ENCODE data around the gene FOSL1. TPM values are rescaled to one million over a fixed set of nuclear protein-coding genes. Genes with fewer than 3 reads are reported as not detected.

FOSL1 gene
- total RNA-seq, 1 experiment from 2014 or later = 33.7 TPM

DNA sequence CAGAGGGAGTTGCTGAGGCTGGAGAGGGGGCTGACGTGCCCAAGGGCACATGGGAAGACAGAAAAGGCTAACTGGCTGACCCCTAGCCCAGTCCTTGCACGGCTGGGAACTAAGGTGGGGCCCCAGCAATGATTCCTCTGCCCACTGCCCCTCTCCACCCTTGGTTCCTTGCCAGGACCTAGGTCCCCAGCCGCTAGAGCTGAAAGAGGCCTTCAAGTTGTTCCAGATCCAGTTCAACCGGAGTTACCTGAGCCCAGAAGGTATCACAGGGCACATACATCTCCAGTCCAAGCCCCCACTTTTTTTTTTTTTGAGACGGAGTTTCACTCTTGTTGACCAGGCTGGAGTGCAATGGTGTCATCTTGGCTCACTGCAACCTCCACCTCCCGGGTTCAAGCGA is 20.2 kb downstream of the FOSL1 start:
- Mint-ChIP-seq H3K27ac (no peak overlapping the region; a peak in 1 of 7 replicates), H3K9me3 (no peaks in the 10 kb centered on the region; a peak in 1 of 5 replicates), H3K4me3 (no peak overlapping the region), H3K36me3 (ENCODE audit: insufficient read depth in 1 of 3, low read depth in 3 of 3) (peaks cover 20 to 34% (median 31%) of the 10 kb centered on the region in 3 experiments; a peak in 6 of 7 replicates), H3K4me1 (peaks cover 2 to 6% of the 10 kb centered on the region in 2 experiments), H3K27me3 (ENCODE audit: low read depth) (peaks cover 17% of the 10 kb centered on the region)
- no peaks in the 10 kb centered on the region for H3K4me1 ChIP-seq (ENCODE audit: insufficient read depth, low read length)
- DNase-seq = no peak
- no peak overlapping the region for H3K9ac ChIP-seq (ENCODE audit: extremely low read depth, insufficient read length, low read length)
- no peak overlapping the region for H3K56ac ChIP-seq (ENCODE audit: insufficient read length, low read depth, low read length)
- H2AK5ac ChIP-seq (ENCODE audit: insufficient read length, low read length) = no peak overlapping the region
- no peaks in the 10 kb centered on the region for H3K9me3 ChIP-seq (ENCODE audit: control insufficient read depth, low read depth, low read length)
- no peak overlapping the region for H3K23ac ChIP-seq (ENCODE audit: insufficient read length, low read depth, low read length)
- H2AFZ ChIP-seq (ENCODE audit: low read length) = no peak overlapping the region
- H4K20me1 ChIP-seq (ENCODE audit: control insufficient read depth, insufficient read depth, insufficient read length) = no peaks in the 10 kb centered on the region
- no peak for TF ChIP-seq CTCF (conservative IDR thresholded peaks at IDR 0.05)
- no peak overlapping the region for H4K8ac ChIP-seq (replicated peaks; ENCODE audit: insufficient read length, low read depth, low read length)
- no peak overlapping the region for H3K14ac ChIP-seq (ENCODE audit: insufficient read depth, low read length)
- no peak overlapping the region for H4K91ac ChIP-seq (ENCODE audit: insufficient read length, low read depth, low read length)
- H2BK12ac ChIP-seq (ENCODE audit: insufficient read length, low read depth, low read length) = no peak overlapping the region
- no peak overlapping the region for H2BK20ac ChIP-seq (ENCODE audit: low read depth, low read length, poor library complexity, severe bottlenecking)
- H2BK15ac ChIP-seq (ENCODE audit: low read depth, low read length) = no peak overlapping the region
- no peak overlapping the region for H2BK5ac ChIP-seq (ENCODE audit: insufficient read length, low read length)
- H2BK120ac ChIP-seq (ENCODE audit: low read depth, low read length, poor library complexity, severe bottlenecking) = no peak overlapping the region
- no peaks in the 10 kb centered on the region for H3K79me1 ChIP-seq (ENCODE audit: insufficient read depth, low read depth, low read length, poor library complexity, severe bottlenecking)
- no peak overlapping the region for H3T11ph ChIP-seq (ENCODE audit: low read length)
- H3K23me2 ChIP-seq (ENCODE audit: insufficient read length, low read depth, low read length, poor library complexity, severe bottlenecking) = no peaks in the 10 kb centered on the region
- no CpG with 5 or more reads among the region's 7 CpGs for WGBS (ENCODE audit: extremely low coverage, insufficient read length, low lambda C conversion rate)
- no peaks in the 10 kb centered on the region for H3K27me3 ChIP-seq (ENCODE audit: insufficient read depth, low read length)
- no peak overlapping the region for H4K5ac ChIP-seq (ENCODE audit: insufficient read length, low read depth, low read length)
- no peaks in the 10 kb centered on the region for H3K79me2 ChIP-seq (ENCODE audit: insufficient read depth, low read length)
- H3K4me2 ChIP-seq (ENCODE audit: insufficient read depth, insufficient read length, low read length) = no peak overlapping the region
- no peak overlapping the region for H3K4ac ChIP-seq (ENCODE audit: low read depth, low read length)
- no peak overlapping the region for H3K18ac ChIP-seq (ENCODE audit: insufficient read length, low read depth, low read length)
- no peak overlapping the region for H3K27ac ChIP-seq (ENCODE audit: insufficient read length, low read depth, low read length)

All from H9 (cell line).